ENCODE results near the gene INF2. TPM values are rescaled to one million over a fixed set of nuclear protein-coding genes. Genes with fewer than 3 reads are reported as not detected.

Gene INF2
- 53.3 and 62.1 TPM in 2 replicates for total RNA-seq (2014; rRNA removed; shearing (Covaris generic))
- 23.0 and 24.2 TPM in 2 replicates for polyA plus RNA-seq (2016; fragmentation: Nextera tagmentation; extraction: Ambion mirVana)

DNA sequence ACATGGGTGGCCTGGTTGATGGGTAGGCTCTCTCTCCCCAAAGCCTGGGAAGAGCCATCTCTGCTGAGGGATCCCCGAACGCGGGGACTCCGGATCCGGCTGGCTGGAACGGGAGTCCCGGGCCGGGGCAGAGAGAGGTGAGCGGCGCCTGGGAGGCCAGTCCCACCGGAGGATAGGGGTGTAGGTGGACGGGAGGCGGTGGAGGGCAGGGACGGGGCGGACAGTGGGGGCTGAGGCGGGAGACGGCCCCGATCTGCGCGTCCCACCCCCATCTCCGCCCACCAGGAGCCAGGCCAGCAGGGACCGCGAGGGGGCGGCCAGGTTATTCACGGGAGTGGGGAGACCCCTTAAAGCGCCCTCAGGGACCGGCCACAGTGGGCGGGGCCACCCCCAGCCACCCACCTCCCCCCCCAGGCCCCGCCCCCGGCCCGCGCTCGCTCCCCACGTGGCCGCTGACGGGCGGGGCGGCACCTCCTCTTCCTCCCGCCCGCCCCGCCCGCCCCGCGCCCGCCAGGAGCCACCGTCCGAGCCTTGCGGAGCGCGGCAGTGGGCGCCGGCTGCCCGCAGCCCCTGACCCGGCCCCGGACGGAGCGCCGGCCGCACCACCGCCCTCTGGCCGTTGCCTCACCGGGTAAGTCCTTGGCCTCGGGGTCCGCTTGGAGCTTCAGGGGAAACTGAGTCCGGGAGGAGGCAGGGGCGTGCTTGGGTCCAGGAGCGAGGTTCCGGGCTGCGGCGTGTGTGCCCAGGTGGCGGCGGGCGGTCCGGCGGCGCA is at the start of gene INF2:
Gene INF2 (plus strand): TSS at position 510 of the 772 bp plus-strand sequence. CDS start 11,748 bp downstream, outside the sequence.
- Histone ChIP-seq H3K9me2 (ENCODE audit: insufficient read depth) (no peaks in the 10 kb centered on the region), H3K9ac (peak within 1 kb of the TSS; percentile 96), H3K79me2 (ENCODE audit: insufficient read depth) (peaks cover 47% of the 10 kb centered on the region), H3K27me3 (replicated peaks; ENCODE audit: insufficient read depth) (no peaks in the 10 kb centered on the region), H3K9me3 (ENCODE audit: low read depth) (no peaks in the 10 kb centered on the region), H4K20me1 (ENCODE audit: insufficient read depth) (no peaks in the 10 kb centered on the region), H3K4me1 (ENCODE audit: insufficient read depth) (peaks cover 16% of the 10 kb centered on the region), H3K36me3 (ENCODE audit: low read depth) (no peaks in the 10 kb centered on the region), H3K4me2 (ENCODE audit: unreplicated experiment) (peak within 1 kb of the TSS; percentile 89), H2AFZ (peak within 1 kb of the TSS; percentile 89), H3K27ac (peak within 1 kb of the TSS; percentile 43), H3F3A (ENCODE audit: insufficient read depth) (0 out of 2 replicates have a peak, but pooled peaks cover 7% of the 10 kb centered on the region), H3K4me3 (peak within 1 kb of the TSS; percentile 93)
- no peak for TF ChIP-seq EZH2phosphoT487 (IDR thresholded peaks at IDR 0.05; ENCODE audit: insufficient read depth, low read depth)
- no peak for TF ChIP-seq EZH2 (IDR thresholded peaks at IDR 0.05; ENCODE audit: insufficient read depth, poor library complexity, severe bottlenecking)
- DNase-seq: peak; percentile 86
- in situ Hi-C loops (cut with MboI): no loop called here
- WGBS, 2 experiments (ENCODE audit: low coverage in 1 of 2, low lambda C conversion rate in 2 of 2, missing lambda C conversion rate in 2 of 2): 2 to 7% methylated on average over 20 to 51 of the region's 76 CpGs

GRCh38 chr14:104639885-104640548 is 49.4 kb upstream of the INF2 start:
- Histone ChIP-seq H4K20me1 (ENCODE audit: insufficient read depth) (no peaks in the 10 kb centered on the region), H3K9ac (no peak overlapping the region), H2AFZ (no peak overlapping the region), H3K9me2 (ENCODE audit: insufficient read depth) (no peaks in the 10 kb centered on the region), H3K4me3 (no peak overlapping the region), H3K79me2 (ENCODE audit: insufficient read depth) (no peaks in the 10 kb centered on the region), H3K27ac (no peak overlapping the region), H3K4me2 (ENCODE audit: unreplicated experiment) (no peak overlapping the region), H3K9me3 (ENCODE audit: low read depth) (no peaks in the 10 kb centered on the region), H3K36me3 (ENCODE audit: low read depth) (no peaks in the 10 kb centered on the region), H3K27me3 (replicated peaks; ENCODE audit: insufficient read depth) (peaks cover 34% of the 10 kb centered on the region), H3F3A (ENCODE audit: insufficient read depth) (no peaks in the 10 kb centered on the region), H3K4me1 (ENCODE audit: insufficient read depth) (no peaks in the 10 kb centered on the region)
- WGBS, 2 experiments (ENCODE audit: low coverage in 1 of 2, low lambda C conversion rate in 2 of 2, missing lambda C conversion rate in 2 of 2): 7% methylated on average over 17 to 24 of the region's 24 CpGs
- in situ Hi-C loops (cut with MboI): loop anchor here (10.0 kb wide), 1 partner anchor 505 kb away; the partner anchor contains the start of gene KIF26A
- no peak for TF ChIP-seq EZH2 (IDR thresholded peaks at IDR 0.05; ENCODE audit: insufficient read depth, poor library complexity, severe bottlenecking)
- TF ChIP-seq EZH2phosphoT487 (IDR thresholded peaks at IDR 0.05; ENCODE audit: insufficient read depth, low read depth): no peak
- peak; percentile 77 for DNase-seq

- no peaks in the 10 kb centered on the region for H3K79me2 ChIP-seq (ENCODE audit: insufficient read depth)
- no peaks in the 10 kb centered on the region for H3K36me3 ChIP-seq (ENCODE audit: low read depth)
- in situ Hi-C loops (cut with MboI): loop anchor here (10.0 kb wide), 1 partner anchor 506 kb away; the partner anchor contains the start of gene KIF26A
- no peaks in the 10 kb centered on the region for H3K9me2 ChIP-seq (ENCODE audit: insufficient read depth)
- no peaks in the 10 kb centered on the region for H3F3A ChIP-seq (ENCODE audit: insufficient read depth)
- no peak overlapping the region for H3K4me2 ChIP-seq (ENCODE audit: unreplicated experiment)
- no peak overlapping the region for H3K27ac ChIP-seq
- no peak overlapping the region for H3K4me3 ChIP-seq
- no peaks in the 10 kb centered on the region for H4K20me1 ChIP-seq (ENCODE audit: insufficient read depth)
- TF ChIP-seq EZH2 (IDR thresholded peaks at IDR 0.05; ENCODE audit: insufficient read depth, poor library complexity, severe bottlenecking) (no peak), EZH2phosphoT487 (IDR thresholded peaks at IDR 0.05; ENCODE audit: insufficient read depth, low read depth) (no peak)
- no peaks in the 10 kb centered on the region for H3K4me1 ChIP-seq (ENCODE audit: insufficient read depth)
- H2AFZ ChIP-seq: no peak overlapping the region
- no peak for DNase-seq
- no peak overlapping the region for H3K9ac ChIP-seq
- no peaks in the 10 kb centered on the region for H3K9me3 ChIP-seq (ENCODE audit: low read depth)
- 58 to 60% methylated on average over 9 to 10 of the region's 10 CpGs for WGBS, 2 experiments (ENCODE audit: low coverage in 1 of 2, low lambda C conversion rate in 2 of 2, missing lambda C conversion rate in 2 of 2)
- H3K27me3 ChIP-seq (replicated peaks; ENCODE audit: insufficient read depth): peaks cover 34% of the 10 kb centered on the region
These were observed 48.7 kb upstream of the INF2 start for GRCh38 chr14:104640681-104641080.

GRCh38 chr14:104641753-104642539 is 47.5 kb upstream of the INF2 start:
- H3K9me3 ChIP-seq (ENCODE audit: low read depth): no peaks in the 10 kb centered on the region
- no peak overlapping the region for H3K4me3 ChIP-seq
- TF ChIP-seq EZH2phosphoT487 (IDR thresholded peaks at IDR 0.05; ENCODE audit: insufficient read depth, low read depth): no peak
- no peak for TF ChIP-seq EZH2 (IDR thresholded peaks at IDR 0.05; ENCODE audit: insufficient read depth, poor library complexity, severe bottlenecking)
- H3F3A ChIP-seq (ENCODE audit: insufficient read depth): no peaks in the 10 kb centered on the region
- H3K9me2 ChIP-seq (ENCODE audit: insufficient read depth): no peaks in the 10 kb centered on the region
- no peaks in the 10 kb centered on the region for H4K20me1 ChIP-seq (ENCODE audit: insufficient read depth)
- no peaks in the 10 kb centered on the region for H3K36me3 ChIP-seq (ENCODE audit: low read depth)
- no peak overlapping the region for H2AFZ ChIP-seq
- H3K4me1 ChIP-seq (ENCODE audit: insufficient read depth): no peaks in the 10 kb centered on the region
- 73 to 80% methylated on average over 22 to 23 of the region's 23 CpGs for WGBS, 2 experiments (ENCODE audit: low coverage in 1 of 2, low lambda C conversion rate in 2 of 2, missing lambda C conversion rate in 2 of 2)
- H3K9ac ChIP-seq: no peak overlapping the region
- no peak for DNase-seq
- H3K27me3 ChIP-seq (replicated peaks; ENCODE audit: insufficient read depth): peaks cover 30% of the 10 kb centered on the region
- no peak overlapping the region for H3K4me2 ChIP-seq (ENCODE audit: unreplicated experiment)
- H3K79me2 ChIP-seq (ENCODE audit: insufficient read depth): no peaks in the 10 kb centered on the region
- in situ Hi-C loops (cut with MboI): loop anchor here (10.0 kb wide), 1 partner anchor 507 kb away; the partner anchor contains the start of gene KIF26A
- H3K27ac ChIP-seq: no peak overlapping the region

All from GM23248 (cell line).